Ovary (tissue), 3 donors: Measurements from ENCODE around the gene PDE4D.

Source experiments
- CTCF ChIP-seq, 3 donors: fragments of 450-650 bp in 2 of 3; fragments of 200-600 bp in 1 of 3; IDR thresholded peaks; one replicate each; pipeline versions ENCODE4 v1.5.1 to v1.8.0; 2016 to 2022; ENCODE audit warnings: antibody characterized with exemption in 3 of 3, mild to moderate bottlenecking in 1 of 3
- EP300 ChIP-seq: sonication (generic); formaldehyde crosslinking; IDR thresholded peaks from one replicate; pipeline ENCODE4 v1.6.1; 2017; ENCODE audit warnings: antibody characterized with exemption
- POLR2A ChIP-seq: fragments of 450-650 bp; IDR thresholded peaks from one replicate; pipeline ENCODE4 v1.6.1; 2017; ENCODE audit warnings: antibody characterized with exemption, mild to moderate bottlenecking, moderate library complexity
- donor health status: DM: no; HTN: no; CAD: no.

- TF ChIP-seq POLR2A (no peak), CTCF (IDR thresholded peaks at IDR 0.05) (no peak), EP300 (no peak)
These were observed 110.7 kb downstream of the PDE4D start for GRCh38 chr5:59782856-59783255.
